T-helper 1 cell treated with Interleukin-12 subunit alpha and Interleukin-12 subunit beta and Interleukin-4 antibody, amounts not matched to agents 30 μg/mL and 1 μg/mL, for 36 hours (primary cell): ENCODE measurements around the gene ABRAXAS1.

Experiments used
- H3K27ac Mint-ChIP-seq: one replicate; pipeline ENCODE4 v1.8.0; 2021; ENCODE audit warnings: mild to moderate bottlenecking, mixed read lengths
- H3K27me3 Mint-ChIP-seq: one replicate; pipeline ENCODE4 v1.8.0; 2021; ENCODE audit warnings: low read depth, mixed read lengths
- H3K36me3 Mint-ChIP-seq: one replicate; pipeline ENCODE4 v1.8.0; 2021; ENCODE audit warnings: low read depth, mixed read lengths
- H3K4me1 Mint-ChIP-seq: one replicate; pipeline ENCODE4 v1.8.0; 2021; ENCODE audit warnings: low read depth, mixed read lengths
- H3K4me3 Mint-ChIP-seq: one replicate; pipeline ENCODE4 v1.8.0; 2021; ENCODE audit warnings: mild to moderate bottlenecking, moderate library complexity, mixed read lengths
- H3K9me3 Mint-ChIP-seq: one replicate; pipeline ENCODE4 v1.8.0; 2021; ENCODE audit warnings: mixed read lengths

The ABRAXAS1 gene

GRCh38 chr4:83413676-83414075 is 71.2 kb downstream of the ABRAXAS1 start:
- peaks cover 23% of the 10 kb centered on the region for H3K36me3 Mint-ChIP-seq
- H3K9me3 Mint-ChIP-seq, result no peaks in the 10 kb centered on the region
- H3K4me3 Mint-ChIP-seq, result no peak overlapping the region
- no peak overlapping the region for H3K27ac Mint-ChIP-seq
- no peaks in the 10 kb centered on the region for H3K27me3 Mint-ChIP-seq
- no peaks in the 10 kb centered on the region for H3K4me1 Mint-ChIP-seq
